Neural crest cell (in vitro differentiated cells): Measurements from ENCODE around the gene DCTN2. TPM values are rescaled to one million over a fixed set of nuclear protein-coding genes. Genes with fewer than 3 reads are reported as not detected.

Source experiments
- DNase-seq: peaks from one replicate; pipeline ENCODE4 v3.0.0; 2021; ENCODE audit warnings: low read depth, mixed read lengths, low spot score
- H3K27ac Mint-ChIP-seq: one replicate; pipeline ENCODE4 v1.8.0; 2021; ENCODE audit warnings: mild to moderate bottlenecking, mixed read lengths; ENCODE audit not compliant: unreplicated experiment
- H3K27me3 Mint-ChIP-seq: 2 replicates; pipeline ENCODE4 v1.8.0; 2021; ENCODE audit warnings: low read depth, mild to moderate bottlenecking, mixed read lengths
- H3K36me3 Mint-ChIP-seq: 2 replicates; pipeline ENCODE4 v1.8.0; 2021; ENCODE audit warnings: low read depth, mild to moderate bottlenecking, mixed read lengths
- H3K4me1 Mint-ChIP-seq: 2 replicates; pipeline ENCODE4 v1.8.0; 2021; ENCODE audit warnings: mixed read lengths
- H3K4me3 Mint-ChIP-seq: one replicate; pipeline ENCODE4 v1.8.0; 2021; ENCODE audit warnings: mild to moderate bottlenecking, mixed read lengths
- H3K9me3 Mint-ChIP-seq: 2 replicates; pipeline ENCODE4 v1.8.0; 2021; ENCODE audit warnings: mixed read lengths
- CTCF ChIP-seq: fragments of 200-600 bp; sonication (generic); conservative IDR thresholded peaks from 2 replicates; pipeline ENCODE4 v1.5.0; 2021; ENCODE audit warnings: antibody characterized with exemption, mild to moderate bottlenecking
- total RNA-seq: library from RNA; stranded (reverse); gene quantifications from 2 replicates; pipeline ENCODE4 v1.2.1, GENCODE V29; 2021

DCTN2 gene
- total RNA-seq, 1 donor from 2014 or later, result 133 TPM

- no peaks in the 10 kb centered on the region for H3K36me3 Mint-ChIP-seq
- peak overlapping the region; percentile 99 for H3K4me3 Mint-ChIP-seq
- no peak for TF ChIP-seq CTCF
- H3K27ac Mint-ChIP-seq, result peak overlapping the region; percentile 99
- no peaks in the 10 kb centered on the region for H3K9me3 Mint-ChIP-seq
- peaks cover 33% of the 10 kb centered on the region for H3K4me1 Mint-ChIP-seq
- peaks cover 38% of the 10 kb centered on the region for H3K27me3 Mint-ChIP-seq
- DNase-seq, result no peak
These were observed 1.1 kb downstream of the DCTN2 start for GRCh38 chr12:57545809-57546437.

- peak overlapping the region; percentile 42 for H3K4me3 Mint-ChIP-seq
- TF ChIP-seq CTCF, result no peak
- H3K27me3 Mint-ChIP-seq, result peaks cover 15% of the 10 kb centered on the region
These were observed 3.4 kb downstream of the DCTN2 start for GRCh38 chr12:57543581-57543980.

GRCh38 chr12:57541717-57542116 lies 5.3 kb downstream of the DCTN2 start:
- Mint-ChIP-seq H3K9me3 (no peaks in the 10 kb centered on the region), H3K36me3 (peaks cover 4% of the 10 kb centered on the region), H3K27ac (no peak overlapping the region), H3K4me1 (peaks cover 28% of the 10 kb centered on the region), H3K4me3 (no peak overlapping the region), H3K27me3 (no peaks in the 10 kb centered on the region)
- no peak for TF ChIP-seq CTCF
- no peak for DNase-seq

More at GRCh38 chr12:57543581-57543980, 3.4 kb downstream of the DCTN2 start:
- Mint-ChIP-seq H3K27ac (no peak overlapping the region), H3K36me3 (peaks cover 4% of the 10 kb centered on the region), H3K4me1 (peaks cover 33% of the 10 kb centered on the region), H3K9me3 (no peaks in the 10 kb centered on the region)
- DNase-seq, result no peak

GRCh38 chr12:57541001-57541400 lies 6.0 kb downstream of the DCTN2 start:
- H3K4me1 Mint-ChIP-seq, result peaks cover 24% of the 10 kb centered on the region
- H3K27ac Mint-ChIP-seq, result no peak overlapping the region
- no peaks in the 10 kb centered on the region for H3K27me3 Mint-ChIP-seq
- no peak for TF ChIP-seq CTCF
- H3K9me3 Mint-ChIP-seq, result no peaks in the 10 kb centered on the region
- no peak overlapping the region for H3K4me3 Mint-ChIP-seq
- no peak for DNase-seq
- H3K36me3 Mint-ChIP-seq, result peaks cover 4% of the 10 kb centered on the region

- no peak overlapping the region for H3K4me3 Mint-ChIP-seq
These were observed 7.7 kb downstream of the DCTN2 start for GRCh38 chr12:57539134-57539768.

More at GRCh38 chr12:57539134-57539768, 7.7 kb downstream of the DCTN2 start:
- peaks cover 11% of the 10 kb centered on the region for H3K4me1 Mint-ChIP-seq
- no peak for DNase-seq
- H3K9me3 Mint-ChIP-seq, result no peaks in the 10 kb centered on the region
- H3K36me3 Mint-ChIP-seq, result peaks cover 13% of the 10 kb centered on the region
- no peaks in the 10 kb centered on the region for H3K27me3 Mint-ChIP-seq
- TF ChIP-seq CTCF, result no peak
- peak overlapping the region; percentile 38 for H3K27ac Mint-ChIP-seq
